Measurements from ENCODE around the gene TMEM132E. TPM values are rescaled to one million over a fixed set of nuclear protein-coding genes. Genes with fewer than 3 reads are reported as not detected.

Gene TMEM132E
- total RNA-seq, 1 donor from 2014 or later = not detected

- Mint-ChIP-seq H3K9me3 (ENCODE audit: unreplicated experiment) (no peaks in the 10 kb centered on the region), H3K4me3 (ENCODE audit: unreplicated experiment) (no peak overlapping the region), H3K27ac (ENCODE audit: unreplicated experiment) (no peak overlapping the region), H3K4me1 (ENCODE audit: unreplicated experiment) (no peaks in the 10 kb centered on the region), H3K27me3 (ENCODE audit: unreplicated experiment) (peaks cover 12% of the 10 kb centered on the region), H3K36me3 (ENCODE audit: unreplicated experiment) (no peaks in the 10 kb centered on the region)
- no peak for DNase-seq (ENCODE audit: extremely low spot score, unreplicated experiment)
- TF ChIP-seq CTCF (IDR thresholded peaks at IDR 0.05) = no peak
Observed at GRCh38 chr17:34607917-34608316, 28.5 kb downstream of the TMEM132E start.

- DNase-seq (ENCODE audit: extremely low spot score, unreplicated experiment) = no peak
- Mint-ChIP-seq H3K9me3 (ENCODE audit: unreplicated experiment) (no peaks in the 10 kb centered on the region), H3K27me3 (ENCODE audit: unreplicated experiment) (peaks cover 12% of the 10 kb centered on the region), H3K36me3 (ENCODE audit: unreplicated experiment) (no peaks in the 10 kb centered on the region), H3K4me1 (ENCODE audit: unreplicated experiment) (no peaks in the 10 kb centered on the region), H3K4me3 (ENCODE audit: unreplicated experiment) (no peak overlapping the region), H3K27ac (ENCODE audit: unreplicated experiment) (no peak overlapping the region)
- no peak for TF ChIP-seq CTCF (IDR thresholded peaks at IDR 0.05)
Observed at GRCh38 chr17:34609210-34609609, 29.8 kb downstream of the TMEM132E start.

GRCh38 chr17:34610039-34610438, 30.7 kb downstream of the TMEM132E start:
- Mint-ChIP-seq H3K9me3 (ENCODE audit: unreplicated experiment) (no peaks in the 10 kb centered on the region), H3K27ac (ENCODE audit: unreplicated experiment) (no peak overlapping the region), H3K27me3 (ENCODE audit: unreplicated experiment) (peaks cover 12% of the 10 kb centered on the region), H3K36me3 (ENCODE audit: unreplicated experiment) (no peaks in the 10 kb centered on the region), H3K4me1 (ENCODE audit: unreplicated experiment) (no peaks in the 10 kb centered on the region), H3K4me3 (ENCODE audit: unreplicated experiment) (no peak overlapping the region)
- DNase-seq (ENCODE audit: extremely low spot score, unreplicated experiment) = no peak
- no peak for TF ChIP-seq CTCF (IDR thresholded peaks at IDR 0.05)

GRCh38 chr17:34610506-34610905, 31.1 kb downstream of the TMEM132E start:
- DNase-seq (ENCODE audit: extremely low spot score, unreplicated experiment) = no peak
- Mint-ChIP-seq H3K9me3 (ENCODE audit: unreplicated experiment) (no peaks in the 10 kb centered on the region), H3K4me3 (ENCODE audit: unreplicated experiment) (no peak overlapping the region), H3K36me3 (ENCODE audit: unreplicated experiment) (no peaks in the 10 kb centered on the region), H3K27me3 (ENCODE audit: unreplicated experiment) (peaks cover 12% of the 10 kb centered on the region), H3K27ac (ENCODE audit: unreplicated experiment) (no peak overlapping the region), H3K4me1 (ENCODE audit: unreplicated experiment) (no peaks in the 10 kb centered on the region)
- no peak for TF ChIP-seq CTCF (IDR thresholded peaks at IDR 0.05)

- Mint-ChIP-seq H3K4me3 (ENCODE audit: unreplicated experiment) (no peak overlapping the region), H3K36me3 (ENCODE audit: unreplicated experiment) (no peaks in the 10 kb centered on the region), H3K9me3 (ENCODE audit: unreplicated experiment) (no peaks in the 10 kb centered on the region), H3K27me3 (ENCODE audit: unreplicated experiment) (peaks cover 9% of the 10 kb centered on the region), H3K27ac (ENCODE audit: unreplicated experiment) (no peak overlapping the region), H3K4me1 (ENCODE audit: unreplicated experiment) (no peaks in the 10 kb centered on the region)
- no peak for DNase-seq (ENCODE audit: extremely low spot score, unreplicated experiment)
- no peak for TF ChIP-seq CTCF (IDR thresholded peaks at IDR 0.05)
Observed at GRCh38 chr17:34613064-34614019, 34.0 kb downstream of the TMEM132E start.
